ENCODE results near the gene ATP7A. TPM values are rescaled to one million over a fixed set of nuclear protein-coding genes. Genes with fewer than 3 reads are reported as not detected.
A peak's percentile ranks its signal among the peaks of the same experiment; 100 is the strongest.
"Not testable (repeated sequence)": the region's sequence is repeated elsewhere in the genome, so short reads cannot be mapped to it uniquely, and the experiment has no call there.

Gene ATP7A
- total RNA-seq, 6 experiments from 2014 or later: 2.1 to 3.9 (median 3.2) TPM

DNA sequence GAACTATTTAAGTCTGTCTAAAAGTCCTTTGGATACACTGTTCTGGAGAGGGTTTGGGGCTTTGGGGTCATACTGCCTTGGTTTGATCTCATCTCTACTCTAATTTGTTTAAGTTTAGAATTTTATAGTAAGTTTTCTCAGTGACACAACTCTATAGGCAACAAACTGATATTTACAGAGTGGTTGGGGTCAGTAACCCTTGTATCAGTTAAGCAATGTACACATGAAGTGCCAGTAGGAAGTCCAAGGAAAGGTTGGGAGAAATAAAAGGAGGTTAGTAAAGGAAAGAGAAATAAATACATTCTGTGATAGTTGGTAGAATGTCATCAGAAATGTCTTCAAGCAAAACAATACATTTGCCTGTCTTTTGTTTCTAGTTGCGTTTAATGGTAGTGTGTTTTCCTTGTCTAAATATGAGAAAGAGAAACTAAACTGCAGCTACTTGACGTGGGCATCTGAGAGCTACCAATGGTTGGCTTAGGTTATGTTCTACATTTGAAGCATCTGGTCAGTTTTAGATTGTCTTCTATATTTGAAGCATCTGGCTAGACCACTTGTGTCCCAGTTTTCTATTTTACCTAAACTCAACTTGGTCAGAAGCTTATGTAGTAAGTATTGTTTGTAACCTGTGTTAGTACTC is 6.9 kb downstream of the ATP7A start:
- no peaks in the 10 kb centered on the region for H3K9me3 ChIP-seq
- no peak overlapping the region for H3K4me3 ChIP-seq
- H3K4me1 ChIP-seq: no peaks in the 10 kb centered on the region
- ATAC-seq: peak; percentile 28 to 58 (median 36)
- H3K27me3 ChIP-seq: no peaks in the 10 kb centered on the region
- no peaks in the 10 kb centered on the region for H3K36me3 ChIP-seq
- intact Hi-C loops (cut with DNase I): no loop called here
- DNase-seq: no peak
- TF ChIP-seq POLR2A (IDR thresholded peaks at IDR 0.05): no peak
- TF ChIP-seq, protein P1, sequence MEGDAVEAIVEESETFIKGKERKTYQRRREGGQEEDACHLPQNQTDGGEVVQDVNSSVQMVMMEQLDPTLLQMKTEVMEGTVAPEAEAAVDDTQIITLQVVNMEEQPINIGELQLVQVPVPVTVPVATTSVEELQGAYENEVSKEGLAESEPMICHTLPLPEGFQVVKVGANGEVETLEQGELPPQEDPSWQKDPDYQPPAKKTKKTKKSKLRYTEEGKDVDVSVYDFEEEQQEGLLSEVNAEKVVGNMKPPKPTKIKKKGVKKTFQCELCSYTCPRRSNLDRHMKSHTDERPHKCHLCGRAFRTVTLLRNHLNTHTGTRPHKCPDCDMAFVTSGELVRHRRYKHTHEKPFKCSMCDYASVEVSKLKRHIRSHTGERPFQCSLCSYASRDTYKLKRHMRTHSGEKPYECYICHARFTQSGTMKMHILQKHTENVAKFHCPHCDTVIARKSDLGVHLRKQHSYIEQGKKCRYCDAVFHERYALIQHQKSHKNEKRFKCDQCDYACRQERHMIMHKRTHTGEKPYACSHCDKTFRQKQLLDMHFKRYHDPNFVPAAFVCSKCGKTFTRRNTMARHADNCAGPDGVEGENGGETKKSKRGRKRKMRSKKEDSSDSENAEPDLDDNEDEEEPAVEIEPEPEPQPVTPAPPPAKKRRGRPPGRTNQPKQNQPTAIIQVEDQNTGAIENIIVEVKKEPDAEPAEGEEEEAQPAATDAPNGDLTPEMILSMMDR (IDR thresholded peaks at IDR 0.05): no peak
- WGBS (ENCODE audit: insufficient coverage, low coverage, low lambda C conversion rate, missing lambda C conversion rate): 17% methylated on average over 2 of the region's 2 CpGs
- no peak overlapping the region for H3K27ac ChIP-seq

DNA sequence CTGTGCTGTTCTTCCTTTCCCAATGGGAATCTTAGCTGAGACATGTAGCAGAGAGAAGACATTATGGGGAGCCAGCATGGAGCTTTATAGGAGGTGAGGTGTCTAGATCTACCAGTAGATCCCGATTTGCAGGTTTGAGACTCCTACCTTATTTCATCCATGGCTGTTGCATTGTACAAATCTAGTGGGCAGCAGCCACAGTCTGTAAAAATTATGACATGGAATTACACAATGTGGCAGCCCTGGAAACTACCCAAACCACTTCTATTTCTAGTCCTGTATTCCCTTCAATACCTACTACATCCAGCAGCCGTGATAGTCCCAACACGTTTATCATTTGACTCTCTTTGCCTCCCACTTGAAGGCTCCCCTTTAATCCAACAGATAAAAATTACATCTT is 8.1 kb downstream of the ATP7A start:
- H3K27me3 ChIP-seq: no peaks in the 10 kb centered on the region
- H3K9me3 ChIP-seq: no peaks in the 10 kb centered on the region
- no peak overlapping the region for H3K4me3 ChIP-seq
- peak in 2 of 4 donors; percentile 37 to 64 for ATAC-seq
- no peaks in the 10 kb centered on the region for H3K4me1 ChIP-seq
- intact Hi-C loops (cut with DNase I): no loop called here
- TF ChIP-seq POLR2A (IDR thresholded peaks at IDR 0.05): no peak
- TF ChIP-seq, protein P1 (IDR thresholded peaks at IDR 0.05): no peak
- no peaks in the 10 kb centered on the region for H3K36me3 ChIP-seq
- no peak for DNase-seq
- 21% methylated on average over 3 of the region's 3 CpGs for WGBS (ENCODE audit: insufficient coverage, low coverage, low lambda C conversion rate, missing lambda C conversion rate)
- no peak overlapping the region for H3K27ac ChIP-seq

DNA sequence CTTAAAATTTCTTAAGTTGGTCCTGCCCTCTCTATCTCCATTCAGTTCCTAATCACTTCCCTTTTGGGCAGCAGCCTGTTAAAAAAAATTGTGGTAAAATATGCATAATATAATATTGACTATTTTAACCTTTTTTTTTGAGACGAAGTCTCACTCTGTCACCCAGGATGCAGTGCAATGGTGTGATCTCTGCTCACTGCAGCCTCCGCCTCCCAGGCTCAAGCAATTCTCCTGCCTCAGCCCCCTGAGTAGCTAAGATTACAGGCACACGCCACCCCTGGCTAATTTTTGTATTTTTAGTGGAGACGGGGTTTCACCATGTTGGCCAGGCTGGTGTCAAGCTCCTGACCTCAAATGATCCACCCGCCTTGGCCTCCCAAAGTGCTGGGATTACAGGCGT is 8.9 kb downstream of the ATP7A start:
- 51% methylated on average over 6 of the region's 6 CpGs for WGBS (ENCODE audit: insufficient coverage, low coverage, low lambda C conversion rate, missing lambda C conversion rate)
- H3K36me3 ChIP-seq; H3K4me3 ChIP-seq; DNase-seq; ATAC-seq; H3K27me3 ChIP-seq; H3K9me3 ChIP-seq; H3K27ac ChIP-seq; H3K4me1 ChIP-seq; intact Hi-C loops (cut with DNase I): not testable (repeated sequence)

DNA sequence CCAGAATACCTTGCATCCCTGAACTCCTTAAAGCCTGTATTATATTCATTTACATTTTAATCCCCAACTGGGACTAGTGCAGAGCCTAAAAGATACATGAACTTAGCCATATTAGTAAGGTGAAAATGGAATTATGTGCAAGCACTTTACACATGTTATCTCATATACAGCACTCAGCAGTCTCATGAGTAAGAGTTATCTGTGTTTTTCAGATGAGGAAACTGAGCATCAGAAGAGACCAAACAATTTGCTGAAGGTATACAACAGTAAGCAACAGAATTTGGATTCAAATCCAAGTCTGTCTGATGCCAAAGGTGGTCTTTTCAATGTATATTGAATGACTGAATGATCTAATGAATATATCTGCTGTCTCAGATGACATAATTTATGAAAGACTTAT is 12.3 kb downstream of the ATP7A start:
- DNase-seq (no peak), ATAC-seq (no peak)
- H3K36me3 ChIP-seq: no peaks in the 10 kb centered on the region
- H3K27ac ChIP-seq: no peak overlapping the region
- H3K9me3 ChIP-seq: no peaks in the 10 kb centered on the region
- H3K27me3 ChIP-seq: no peaks in the 10 kb centered on the region
- no peak overlapping the region for H3K4me3 ChIP-seq
- intact Hi-C loops (cut with DNase I): no loop called here
- TF ChIP-seq POLR2A (IDR thresholded peaks at IDR 0.05): no peak
- TF ChIP-seq, protein P1 (IDR thresholded peaks at IDR 0.05): no peak
- no peaks in the 10 kb centered on the region for H3K4me1 ChIP-seq

DNA sequence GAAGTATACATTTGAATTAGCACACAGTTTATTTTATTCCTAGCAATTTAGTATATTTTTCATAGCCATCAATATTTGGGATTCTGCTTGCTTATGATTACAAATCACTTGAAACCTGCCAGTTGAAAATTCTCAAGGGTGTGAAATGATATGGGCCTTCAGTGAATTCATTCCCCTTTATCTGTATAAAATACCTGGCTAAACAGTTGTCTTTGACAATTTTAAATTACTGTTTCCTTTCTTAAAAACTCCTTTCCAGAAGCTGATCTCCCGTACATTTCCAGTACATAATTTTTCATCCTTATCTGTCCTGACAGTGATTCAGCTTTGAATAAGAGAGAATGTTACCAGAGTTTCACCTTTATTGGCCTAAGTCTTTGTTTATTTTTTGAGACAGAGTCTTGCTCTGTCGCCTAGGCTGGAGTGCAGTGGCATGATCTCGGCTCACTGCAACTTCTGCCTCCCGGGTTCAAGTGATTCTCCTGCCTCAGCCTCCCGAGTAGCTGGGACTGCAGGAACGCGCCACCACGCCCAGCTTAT is 13.9 kb downstream of the ATP7A start:
- TF ChIP-seq, protein P1 (IDR thresholded peaks at IDR 0.05): no peak
- TF ChIP-seq POLR2A (IDR thresholded peaks at IDR 0.05): no peak
- WGBS (ENCODE audit: insufficient coverage, low coverage, low lambda C conversion rate, missing lambda C conversion rate): 56% methylated on average over 1 of the region's 8 CpGs
- no peak for DNase-seq
- Histone ChIP-seq H3K4me1 (no peaks in the 10 kb centered on the region), H3K4me3 (no peak overlapping the region), H3K9me3 (no peaks in the 10 kb centered on the region), H3K27me3 (no peaks in the 10 kb centered on the region), H3K36me3 (no peaks in the 10 kb centered on the region), H3K27ac (no peak overlapping the region)
- intact Hi-C loops (cut with DNase I): no loop called here
- no peak for ATAC-seq
